Activated effector memory CD4-positive, alpha-beta T cell treated with anti-CD3 and anti-CD28 coated beads, Interleukin-2, amount 50 U/mL, for 16 hours (primary cell): Measurements from ENCODE around the gene TSPYL4.

ENCODE experiments used
- DNase-seq: peaks from one replicate; pipeline ENCODE4 v3.0.0-alpha.2; 2020

TSPYL4 gene

DNA sequence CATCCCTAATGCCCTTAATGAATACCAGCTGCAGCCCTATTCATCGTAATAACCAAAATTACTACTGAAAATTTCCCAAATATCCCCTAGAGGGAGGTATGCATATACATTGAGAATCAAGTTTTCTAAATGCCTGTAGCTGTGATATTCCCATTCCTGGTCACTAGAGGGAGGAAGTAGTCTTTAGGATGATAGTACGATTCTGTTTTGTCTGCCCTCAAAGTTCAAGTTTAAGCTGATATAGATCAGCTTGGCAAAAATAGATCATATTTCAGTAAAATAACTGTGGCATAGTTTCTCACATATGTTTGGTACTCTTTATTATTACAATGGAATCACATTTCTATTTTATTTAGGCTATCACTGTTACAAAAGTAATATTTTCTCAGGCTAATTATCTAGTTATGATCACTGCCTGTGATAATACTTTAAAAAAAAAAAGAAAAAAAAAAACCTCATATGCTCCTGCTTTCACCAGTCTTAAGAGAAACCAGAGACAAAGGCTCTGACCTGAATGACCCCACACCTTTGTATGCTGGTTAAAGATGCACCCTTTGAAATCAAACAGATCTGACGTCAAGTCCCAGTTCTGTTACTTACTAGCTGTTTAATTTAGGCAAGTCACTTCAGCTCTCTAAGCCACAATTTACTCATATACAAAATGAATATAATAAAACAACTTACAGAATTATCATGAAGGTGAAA lies 14.9 kb upstream of the TSPYL4 start:
- no peak for DNase-seq

GRCh38 chr6:116267836-116268588 lies 14.1 kb upstream of the TSPYL4 start:
- DNase-seq: no peak

GRCh38 chr6:116266803-116267202 lies 12.9 kb upstream of the TSPYL4 start:
- DNase-seq: no peak

DNA sequence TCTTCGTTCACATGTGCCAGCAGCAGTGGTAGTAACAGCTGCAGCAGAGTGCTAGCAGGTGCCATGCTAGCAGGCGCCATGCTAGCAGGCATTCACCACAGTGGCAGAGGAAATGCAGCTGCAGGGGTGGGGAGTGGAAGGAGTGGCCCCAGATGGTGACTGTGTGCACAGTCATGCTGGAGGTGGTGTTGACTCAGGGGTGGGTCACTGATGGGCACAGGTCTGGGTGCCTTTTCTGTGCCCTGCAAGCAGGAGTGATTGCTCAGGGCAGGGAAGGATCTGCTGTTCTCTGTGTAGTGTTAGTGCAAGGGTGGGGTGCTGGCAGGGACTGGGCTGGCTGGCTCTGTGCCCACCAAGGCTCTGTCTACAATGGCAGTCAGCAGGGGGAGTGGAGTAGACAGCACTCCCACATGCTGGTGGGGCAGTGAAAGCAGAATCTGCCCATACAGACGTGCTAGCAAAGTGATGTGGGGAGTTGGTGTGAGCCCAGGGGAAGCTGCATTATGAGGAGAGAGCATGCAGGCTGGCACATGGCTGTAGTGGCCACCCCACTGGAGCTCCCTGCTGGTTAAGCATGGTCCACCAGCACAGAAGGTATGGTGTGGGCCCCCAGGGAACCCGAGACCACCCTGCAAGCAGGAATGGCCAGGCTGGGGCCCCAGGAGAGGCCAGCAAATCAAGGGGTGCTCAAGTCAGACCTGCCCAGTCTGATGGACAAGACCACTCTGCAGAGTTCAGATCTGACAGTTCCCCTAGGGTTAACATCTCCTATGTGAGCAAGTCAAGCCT lies 11.4 kb upstream of the TSPYL4 start:
- no peak for DNase-seq

- DNase-seq: no peak
These were observed 9.5 kb upstream of the TSPYL4 start for GRCh38 chr6:116263353-116263752.

GRCh38 chr6:116258520-116258919 lies 4.6 kb upstream of the TSPYL4 start:
- no peak for DNase-seq

DNA sequence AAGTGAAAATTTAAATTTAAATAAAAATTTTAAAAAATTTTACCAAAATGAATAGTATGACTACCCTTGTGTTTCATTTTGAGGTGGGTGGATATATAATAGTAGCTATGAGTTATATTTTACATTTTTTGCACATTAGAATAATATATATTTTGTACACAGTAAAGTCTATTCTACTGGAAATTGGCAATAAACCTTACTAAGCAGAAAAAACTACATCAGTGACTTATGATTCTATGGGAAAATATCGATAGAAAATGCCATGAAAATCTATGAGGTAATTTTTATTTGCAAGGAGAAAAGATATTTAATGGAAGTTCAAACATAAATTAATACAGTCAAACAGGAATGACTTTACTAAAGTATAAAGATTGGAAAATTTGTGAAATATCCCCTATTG lies 2.8 kb upstream of the TSPYL4 start:
- no peak for DNase-seq

- DNase-seq: no peak
These were observed 1.4 kb upstream of the TSPYL4 start for GRCh38 chr6:116255246-116255800.

- no peak for DNase-seq
These were observed 602 bp upstream of the TSPYL4 start for GRCh38 chr6:116254297-116255056.

DNA sequence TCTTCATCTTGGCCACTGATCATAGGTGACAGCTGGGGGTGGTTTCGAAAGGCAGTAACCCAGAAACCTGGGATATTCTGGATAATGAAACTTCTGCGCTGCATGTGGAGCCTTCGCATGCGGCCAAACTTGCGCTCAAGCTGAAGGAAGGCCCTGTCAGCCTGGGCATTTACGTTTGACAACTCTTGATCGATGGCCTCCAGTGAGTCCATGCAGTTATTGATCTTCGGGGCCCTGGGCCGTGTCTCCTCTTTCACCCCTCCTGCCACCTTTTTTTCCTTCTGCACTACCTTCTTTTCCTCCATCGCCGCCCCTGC lies 729 bp downstream of the TSPYL4 start:
- no peak for DNase-seq

DNA sequence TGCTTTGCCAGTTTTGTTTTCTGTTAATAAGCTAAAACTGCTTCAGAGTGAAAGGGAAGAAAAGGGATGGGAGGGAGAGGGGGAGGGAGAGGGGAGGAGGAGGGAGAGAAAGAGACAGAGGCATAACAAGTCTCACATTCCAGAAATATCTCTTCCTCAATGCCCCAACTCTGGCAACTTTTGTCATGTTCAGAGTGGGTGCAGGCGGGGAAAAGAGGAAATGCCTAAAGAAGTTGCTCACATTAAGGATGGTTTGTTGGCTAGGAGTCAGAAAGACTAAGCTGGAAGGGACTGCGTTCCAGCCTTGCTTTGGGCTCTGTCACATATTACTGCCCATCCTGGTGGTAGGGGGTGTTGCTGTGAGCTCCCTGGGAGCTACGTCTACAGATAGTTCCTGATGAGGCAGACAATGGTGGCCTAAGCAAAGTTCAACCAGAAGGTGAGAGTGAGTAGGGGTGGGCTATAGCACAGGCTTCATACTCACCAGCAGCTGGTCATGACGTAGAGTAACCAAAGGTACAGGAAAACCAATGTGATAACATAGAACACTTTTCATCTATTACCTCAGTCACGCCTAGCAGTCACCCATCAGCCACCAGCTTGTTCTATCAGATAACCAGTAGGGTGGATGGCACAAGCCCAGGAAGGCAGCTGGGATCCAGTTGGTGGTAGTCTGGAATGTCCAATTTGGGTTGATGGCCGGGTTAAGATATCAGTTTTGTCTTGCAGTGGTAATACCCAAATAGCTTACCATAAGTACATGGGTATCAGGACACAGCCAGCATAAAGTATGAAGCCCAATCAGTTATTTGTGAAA lies 2.1 kb downstream of the TSPYL4 start:
- DNase-seq: no peak

DNA sequence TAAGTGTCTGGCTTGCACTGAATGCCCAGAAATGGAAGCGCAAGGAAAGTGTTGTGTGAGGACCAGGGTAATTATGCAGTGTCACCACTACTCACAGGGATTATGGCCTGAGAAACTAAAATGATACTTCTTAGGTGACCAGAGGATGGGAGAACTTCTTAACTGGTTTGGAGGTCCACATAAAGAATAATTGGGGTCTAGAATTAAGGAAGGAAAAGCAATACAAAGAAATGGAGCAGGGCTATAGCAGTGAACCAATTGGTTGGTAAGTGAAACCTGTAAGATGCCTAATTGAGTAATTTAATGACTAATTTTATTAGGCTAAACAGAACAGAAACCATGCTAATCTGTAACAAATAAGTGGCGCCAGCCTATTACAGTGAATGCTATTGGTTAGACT lies 5.3 kb downstream of the TSPYL4 start:
- no peak for DNase-seq

GRCh38 chr6:116247285-116247684 lies 6.6 kb downstream of the TSPYL4 start:
- DNase-seq: no peak

DNA sequence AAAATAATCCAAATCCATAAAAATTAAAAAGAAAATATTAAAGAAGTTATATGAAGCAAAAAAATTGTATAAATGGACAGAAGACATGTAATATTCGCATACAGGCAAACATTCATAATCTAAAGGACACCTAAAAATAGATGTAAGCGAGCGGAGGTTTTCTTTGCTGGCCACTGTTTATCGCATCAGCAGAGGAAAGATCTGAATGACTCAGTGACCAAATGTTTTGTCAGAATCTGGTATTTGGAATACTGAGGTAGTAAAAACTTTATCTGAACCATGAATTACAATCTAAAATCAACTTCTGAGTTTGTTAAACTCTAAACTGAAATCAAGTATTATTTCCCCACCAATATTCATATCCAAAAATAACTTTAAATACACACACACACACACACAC lies 7.8 kb downstream of the TSPYL4 start:
- DNase-seq: no peak

DNA sequence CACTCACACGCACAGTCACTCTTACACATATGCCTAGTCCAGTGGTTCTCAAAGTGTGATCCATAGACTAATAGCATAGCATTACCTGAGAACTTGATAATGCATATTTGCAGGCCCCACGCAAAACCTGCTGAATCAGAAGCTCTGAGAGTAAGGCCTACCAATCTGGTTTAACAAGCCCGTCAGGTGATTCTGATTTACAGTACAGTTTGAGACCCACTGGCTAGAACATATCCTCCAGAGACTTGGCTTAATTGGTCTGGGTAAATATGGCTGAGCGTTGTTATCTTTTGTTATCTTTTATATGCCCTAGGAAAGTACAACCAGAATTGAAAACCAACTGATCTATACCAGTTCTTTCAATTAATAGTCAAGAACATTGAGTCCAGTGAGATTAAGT lies 9.6 kb downstream of the TSPYL4 start:
- DNase-seq: no peak

DNA sequence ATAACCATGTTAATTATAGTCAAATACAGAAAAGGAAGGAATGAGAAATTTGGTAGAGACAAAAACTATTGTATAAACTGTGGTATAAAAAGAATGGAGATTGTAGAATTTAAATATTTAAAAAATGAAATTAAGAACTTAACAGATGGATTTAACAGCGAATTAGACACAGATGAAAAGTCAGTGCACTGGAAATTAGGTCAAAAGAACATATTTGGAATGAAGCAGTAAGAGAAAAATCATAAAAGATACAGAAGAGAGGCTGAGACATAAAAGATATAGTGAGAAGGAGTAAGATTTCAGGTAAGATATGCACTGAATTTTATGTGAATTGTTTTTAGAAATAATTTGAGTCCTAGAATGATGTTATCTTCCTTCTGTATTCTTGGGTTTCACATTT lies 14.0 kb downstream of the TSPYL4 start:
- no peak for DNase-seq

DNA sequence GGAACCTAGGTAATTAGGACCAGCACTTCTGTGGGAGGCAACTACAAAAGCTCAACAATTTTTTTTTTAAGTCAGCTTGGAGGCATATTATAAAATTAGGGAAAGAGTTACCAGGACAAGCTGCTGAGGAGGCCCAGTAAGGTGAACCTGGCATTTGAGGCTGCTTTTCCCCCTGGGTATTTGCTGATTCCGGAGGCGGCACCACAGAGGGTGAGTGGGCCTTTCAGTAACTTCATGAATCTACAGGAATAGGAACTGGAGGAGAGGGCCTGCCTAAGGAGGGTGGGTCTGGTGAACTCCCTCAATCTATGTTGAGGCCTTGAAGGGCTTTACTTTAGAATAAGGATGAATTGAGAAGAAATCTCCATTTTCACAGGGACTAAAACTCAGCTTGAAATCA lies 14.6 kb downstream of the TSPYL4 start:
- no peak for DNase-seq

- DNase-seq: no peak
These were observed 15.8 kb downstream of the TSPYL4 start for GRCh38 chr6:116238083-116238482.

DNA sequence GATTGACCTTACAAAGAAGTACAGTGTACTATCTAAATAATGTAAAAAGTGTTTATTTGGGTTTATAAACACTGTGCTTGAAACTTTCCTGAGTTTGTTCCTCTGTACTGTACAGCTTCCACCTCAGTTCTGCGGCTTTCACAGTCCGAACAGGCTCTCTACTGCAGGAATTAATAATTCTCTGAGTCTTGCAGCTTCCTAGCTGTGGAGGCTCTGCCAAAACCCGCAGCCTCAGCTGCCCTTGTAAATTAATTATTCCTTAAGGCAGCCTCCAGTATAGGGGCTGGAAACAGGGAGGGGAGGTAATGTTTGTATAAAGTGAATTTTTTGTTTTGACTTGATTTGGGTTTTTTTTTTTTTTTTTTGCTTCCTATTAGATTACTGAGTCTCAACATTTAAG lies 19.2 kb downstream of the TSPYL4 start:
- DNase-seq: no peak

DNA sequence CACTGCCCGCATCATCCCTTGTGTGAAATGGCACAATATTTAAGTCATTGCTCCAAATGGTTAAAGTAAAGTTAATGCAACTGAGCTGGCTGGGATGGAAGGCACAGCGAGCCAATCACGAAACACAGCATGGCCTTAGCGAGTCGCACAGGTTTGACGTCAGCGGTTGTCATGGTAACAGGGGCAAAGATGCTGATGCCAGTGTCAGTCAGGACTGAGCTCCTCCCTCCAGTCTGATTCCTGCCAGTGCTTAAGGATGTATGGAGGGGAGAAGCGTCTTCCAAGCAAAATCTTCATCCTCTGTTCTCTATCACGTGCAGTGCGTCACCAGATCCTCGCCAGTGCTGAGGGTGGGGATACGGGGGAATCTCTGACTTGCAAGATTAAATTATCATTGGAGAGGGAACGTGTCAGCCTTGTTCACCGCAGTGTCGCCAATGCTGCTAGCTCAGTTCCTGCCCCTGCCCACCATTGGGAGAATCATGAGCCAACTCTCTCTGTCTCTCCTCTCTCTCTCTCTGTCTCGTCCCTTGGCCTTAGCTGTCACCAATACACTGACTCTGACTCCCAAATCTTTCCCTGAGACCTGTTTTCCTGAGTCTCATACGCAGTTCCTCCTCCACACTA lies 24.5 kb downstream of the TSPYL4 start:
- DNase-seq: no peak

DNA sequence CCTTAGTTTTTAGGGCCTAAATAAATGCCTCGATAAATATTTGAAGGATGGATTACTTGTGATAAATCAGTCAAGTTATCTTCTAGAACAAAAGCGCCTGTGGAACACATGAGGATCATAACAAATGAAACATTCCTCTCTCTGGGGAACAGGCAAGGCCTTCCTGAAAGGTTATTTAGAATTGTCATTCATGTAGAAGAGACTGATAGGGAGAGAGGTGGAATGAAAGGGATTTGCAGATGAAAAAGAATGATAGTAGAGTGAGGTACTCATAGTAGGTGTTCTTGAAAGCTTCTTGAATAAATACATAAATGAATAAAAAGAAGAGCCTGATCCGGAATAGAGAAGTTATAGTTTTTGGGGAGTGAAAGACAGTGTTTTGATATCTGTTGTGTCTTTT lies 30.5 kb downstream of the TSPYL4 start:
- DNase-seq: no peak

- no peak for DNase-seq
These were observed 32.0 kb downstream of the TSPYL4 start for GRCh38 chr6:116221911-116222310.
